ENCODE data around the gene ABLIM1. TPM values are rescaled to one million over a fixed set of nuclear protein-coding genes. Genes with fewer than 3 reads are reported as not detected.

The ABLIM1 gene
- total RNA-seq, 1 donor from 2014 or later, result 35.8 TPM

DNA sequence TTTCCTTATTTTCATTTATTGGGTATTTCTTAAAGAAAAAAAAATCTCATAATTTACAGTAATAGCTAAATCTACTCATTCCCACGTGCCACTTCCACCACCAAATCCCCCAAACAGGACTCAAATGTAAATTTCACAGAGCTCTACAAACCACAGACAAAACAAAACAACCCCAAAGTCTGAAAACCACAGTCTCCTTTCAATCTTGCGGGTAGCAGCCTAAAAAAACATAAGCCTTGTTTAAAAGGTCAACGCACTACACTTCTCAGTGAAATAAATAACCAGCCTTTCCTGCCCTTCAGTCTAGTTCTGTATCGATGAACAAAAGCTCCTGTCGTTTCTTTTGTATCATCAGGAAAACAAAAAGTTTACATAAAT is 132.0 kb downstream of the ABLIM1 start:
- Mint-ChIP-seq H3K27me3 (ENCODE audit: low read depth) (peaks cover 2% of the 10 kb centered on the region), H3K27ac (ENCODE audit: unreplicated experiment) (peak overlapping the region; percentile 95), H3K4me1 (peaks cover 42% of the 10 kb centered on the region), H3K9me3 (no peaks in the 10 kb centered on the region), H3K36me3 (ENCODE audit: low read depth) (no peaks in the 10 kb centered on the region), H3K4me3 (peak overlapping the region; percentile 93)
- TF ChIP-seq, protein P1, sequence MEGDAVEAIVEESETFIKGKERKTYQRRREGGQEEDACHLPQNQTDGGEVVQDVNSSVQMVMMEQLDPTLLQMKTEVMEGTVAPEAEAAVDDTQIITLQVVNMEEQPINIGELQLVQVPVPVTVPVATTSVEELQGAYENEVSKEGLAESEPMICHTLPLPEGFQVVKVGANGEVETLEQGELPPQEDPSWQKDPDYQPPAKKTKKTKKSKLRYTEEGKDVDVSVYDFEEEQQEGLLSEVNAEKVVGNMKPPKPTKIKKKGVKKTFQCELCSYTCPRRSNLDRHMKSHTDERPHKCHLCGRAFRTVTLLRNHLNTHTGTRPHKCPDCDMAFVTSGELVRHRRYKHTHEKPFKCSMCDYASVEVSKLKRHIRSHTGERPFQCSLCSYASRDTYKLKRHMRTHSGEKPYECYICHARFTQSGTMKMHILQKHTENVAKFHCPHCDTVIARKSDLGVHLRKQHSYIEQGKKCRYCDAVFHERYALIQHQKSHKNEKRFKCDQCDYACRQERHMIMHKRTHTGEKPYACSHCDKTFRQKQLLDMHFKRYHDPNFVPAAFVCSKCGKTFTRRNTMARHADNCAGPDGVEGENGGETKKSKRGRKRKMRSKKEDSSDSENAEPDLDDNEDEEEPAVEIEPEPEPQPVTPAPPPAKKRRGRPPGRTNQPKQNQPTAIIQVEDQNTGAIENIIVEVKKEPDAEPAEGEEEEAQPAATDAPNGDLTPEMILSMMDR (conservative IDR thresholded peaks at IDR 0.05), result no peak
- DNase-seq (ENCODE audit: low read depth, low spot score), result no peak

DNA sequence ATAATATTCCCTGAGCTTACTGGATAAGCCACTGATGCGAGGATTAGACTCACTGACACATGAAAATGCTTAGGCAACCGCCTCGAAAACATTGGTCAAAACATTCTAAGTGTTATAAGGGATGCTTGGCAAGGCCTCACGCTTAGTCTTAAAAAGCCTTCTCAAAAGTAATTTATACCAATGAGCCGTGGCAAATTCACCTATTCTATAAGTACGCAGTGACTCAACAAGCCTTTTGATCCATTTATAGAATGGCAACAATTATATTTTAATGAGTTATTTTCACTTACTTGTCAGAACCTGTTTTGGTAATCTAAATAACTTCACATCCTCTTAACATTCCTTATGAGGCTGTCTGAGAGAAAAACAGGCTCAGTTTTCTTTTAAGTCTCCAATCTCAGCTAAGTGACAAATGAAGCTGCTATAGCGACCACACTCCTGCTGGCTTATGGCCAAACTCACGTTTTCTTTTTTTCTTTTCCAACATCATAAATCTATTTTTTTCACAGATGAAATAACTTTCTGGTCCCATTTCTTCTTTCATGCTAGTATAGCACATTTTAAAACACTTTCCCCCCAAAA is 132.6 kb downstream of the ABLIM1 start:
- Mint-ChIP-seq H3K36me3 (ENCODE audit: low read depth) (no peaks in the 10 kb centered on the region), H3K27ac (ENCODE audit: unreplicated experiment) (no peak overlapping the region), H3K9me3 (no peaks in the 10 kb centered on the region), H3K4me1 (peaks cover 43% of the 10 kb centered on the region), H3K4me3 (peak overlapping the region; percentile 93), H3K27me3 (ENCODE audit: low read depth) (peaks cover 2% of the 10 kb centered on the region)
- TF ChIP-seq, protein P1 (conservative IDR thresholded peaks at IDR 0.05), result no peak
- no peak for DNase-seq (ENCODE audit: low read depth, low spot score)

DNA sequence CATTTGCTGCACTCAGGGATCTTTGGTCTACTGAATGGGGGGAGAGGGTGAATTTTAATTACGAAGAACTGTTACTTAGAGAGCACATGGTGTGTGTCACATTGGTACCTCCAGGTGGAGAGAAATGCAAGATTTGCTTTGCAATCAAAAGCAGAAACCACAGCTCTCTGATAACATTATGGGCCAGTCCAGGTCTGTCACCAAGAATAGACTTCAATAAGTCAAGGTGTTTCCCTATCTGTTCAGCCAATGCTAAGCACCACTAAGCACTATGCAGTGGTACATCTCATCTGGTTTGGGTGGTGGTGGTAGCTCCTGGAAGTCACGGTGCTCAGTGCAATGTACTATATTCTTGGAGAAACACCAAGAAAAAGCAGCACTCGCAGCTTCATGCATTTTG is 134.2 kb downstream of the ABLIM1 start:
- TF ChIP-seq, protein P1 (conservative IDR thresholded peaks at IDR 0.05), result no peak
- Mint-ChIP-seq H3K4me3 (peak overlapping the region; percentile 66), H3K9me3 (no peaks in the 10 kb centered on the region), H3K4me1 (peaks cover 52% of the 10 kb centered on the region), H3K27ac (ENCODE audit: unreplicated experiment) (no peak overlapping the region), H3K36me3 (ENCODE audit: low read depth) (no peaks in the 10 kb centered on the region), H3K27me3 (ENCODE audit: low read depth) (peaks cover 2% of the 10 kb centered on the region)
- DNase-seq (ENCODE audit: low read depth, low spot score), result no peak

DNA sequence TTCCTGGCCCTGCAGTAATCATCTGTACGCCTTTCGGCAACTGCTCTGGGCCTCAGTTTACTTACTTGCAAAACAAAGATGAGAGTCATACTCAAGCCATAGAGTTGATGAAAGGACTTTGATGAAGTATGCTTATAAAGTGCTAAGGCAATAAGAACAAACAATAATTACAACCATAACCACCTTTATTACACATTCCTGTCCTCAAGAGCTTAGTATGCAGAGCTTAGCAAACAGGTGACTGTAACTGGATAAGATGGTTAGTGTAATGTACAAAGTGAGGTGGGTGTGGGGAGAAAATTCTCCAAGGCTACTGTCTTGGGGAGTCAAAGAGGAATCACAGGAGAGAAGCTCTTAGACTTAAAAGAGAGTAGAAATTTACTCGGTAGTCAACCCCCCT is 136.8 kb downstream of the ABLIM1 start:
- no peaks in the 10 kb centered on the region for H3K9me3 Mint-ChIP-seq

DNA sequence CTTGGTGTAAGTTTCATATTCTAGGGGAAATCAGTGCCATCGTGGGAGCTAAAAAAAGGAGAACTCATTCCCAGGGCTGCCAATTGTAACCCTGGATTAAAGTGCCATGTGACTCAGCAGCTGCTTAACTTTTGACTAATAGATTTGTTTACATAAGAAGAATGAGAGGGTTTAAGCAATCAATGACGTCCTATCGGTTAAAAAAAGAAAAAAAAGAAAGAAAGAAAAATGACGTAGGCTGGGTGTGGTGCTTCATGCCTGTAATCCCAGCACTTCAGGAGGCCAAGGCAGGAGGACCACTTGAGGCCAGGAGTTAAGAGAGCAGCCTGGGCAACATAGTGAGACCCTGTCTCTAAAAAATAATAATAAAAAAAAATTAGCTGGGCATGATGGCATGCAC is 137.6 kb downstream of the ABLIM1 start:
- no peak overlapping the region for H3K27ac Mint-ChIP-seq (ENCODE audit: unreplicated experiment)
- H3K4me3 Mint-ChIP-seq, result no peak overlapping the region
- peaks cover 55% of the 10 kb centered on the region for H3K4me1 Mint-ChIP-seq
- no peaks in the 10 kb centered on the region for H3K27me3 Mint-ChIP-seq (ENCODE audit: low read depth)
- DNase-seq (ENCODE audit: low read depth, low spot score), result no peak
- TF ChIP-seq, protein P1 (conservative IDR thresholded peaks at IDR 0.05), result no peak
- H3K9me3 Mint-ChIP-seq, result no peaks in the 10 kb centered on the region
- no peaks in the 10 kb centered on the region for H3K36me3 Mint-ChIP-seq (ENCODE audit: low read depth)

More for the DNA sequence above, 136.8 kb downstream of the ABLIM1 start:
- Mint-ChIP-seq H3K27me3 (ENCODE audit: low read depth) (no peaks in the 10 kb centered on the region), H3K36me3 (ENCODE audit: low read depth) (no peaks in the 10 kb centered on the region), H3K27ac (ENCODE audit: unreplicated experiment) (no peak overlapping the region), H3K4me3 (no peak overlapping the region), H3K4me1 (peaks cover 55% of the 10 kb centered on the region)
- TF ChIP-seq, protein P1 (conservative IDR thresholded peaks at IDR 0.05), result no peak
- no peak for DNase-seq (ENCODE audit: low read depth, low spot score)
